H1 (cell line): ENCODE measurements around the gene CCNG2. TPM values are rescaled to one million over a fixed set of nuclear protein-coding genes. Genes with fewer than 3 reads are reported as not detected.

ENCODE experiments used
- CHD2 ChIP-seq: IDR thresholded peaks from 2 replicates; pipeline ENCODE4 v1.6.1; 2012; ENCODE audit warnings: low read length, improper control_type of control experiment
- CREB1 ChIP-seq: IDR thresholded peaks from 2 replicates; pipeline ENCODE4 v1.6.1; 2012; ENCODE audit warnings: inconsistent platforms
- EP300 ChIP-seq, 2 experiments: IDR thresholded peaks; 1 replicate in 1 of 2; 2 replicates in 1 of 2; pipeline ENCODE4 v1.6.1; 2011 to 2012; ENCODE audit warnings: low read depth in 2 of 2, low read length in 2 of 2, mild to moderate bottlenecking in 2 of 2, borderline replicate concordance in 1 of 2, inconsistent platforms in 1 of 2, moderate library complexity in 1 of 2
- EZH2 ChIP-seq: fragments of 200-600 bp; sonication (generic); IDR thresholded peaks from 2 replicates; pipeline ENCODE4 v1.7.1; 2012; ENCODE audit warnings: low read depth, mild to moderate bottlenecking, moderate library complexity, low read length, inconsistent platforms; ENCODE audit not compliant: severe bottlenecking
- HDAC2 ChIP-seq, 2 experiments: fragments of 300-600 bp in 1 of 2; sonication (generic) in 1 of 2; IDR thresholded peaks; 2 replicates each; pipeline ENCODE4 v1.6.1; 2011 to 2012; ENCODE audit warnings: low read depth in 2 of 2, low read length in 2 of 2, mild to moderate bottlenecking in 2 of 2, moderate library complexity in 2 of 2, borderline replicate concordance in 1 of 2, inconsistent platforms in 1 of 2
- JUN ChIP-seq: IDR thresholded peaks from 2 replicates; pipeline ENCODE4 v1.6.1; 2011; ENCODE audit warnings: low read depth, mild to moderate bottlenecking, improper control_type of control experiment, low read length
- JUND ChIP-seq: IDR thresholded peaks from 2 replicates; pipeline ENCODE4 v1.6.1; 2011; ENCODE audit warnings: mild to moderate bottlenecking, improper control_type of control experiment, low read length
- KDM1A ChIP-seq: fragments of 200-600, 300-600 bp; sonication (generic); IDR thresholded peaks from 2 replicates; pipeline ENCODE4 v1.7.1; 2016; ENCODE audit warnings: mild to moderate bottlenecking, low read length, borderline replicate concordance
- KDM4A ChIP-seq: IDR thresholded peaks from one replicate; pipeline ENCODE4 v1.7.1; 2012; ENCODE audit warnings: low read depth, mild to moderate bottlenecking, moderate library complexity, low read length, inconsistent platforms; ENCODE audit not compliant: severe bottlenecking
- POLR2A ChIP-seq, 2 experiments: IDR thresholded peaks; 1 replicate in 1 of 2; 2 replicates in 1 of 2; pipeline ENCODE4 v1.6.1; 2011; ENCODE audit warnings: low read depth in 2 of 2, low read length in 2 of 2, mild to moderate bottlenecking in 2 of 2; ENCODE audit errors: control extremely low read depth in 1 of 2
- RAD21 ChIP-seq, 2 experiments: IDR thresholded peaks in 1 of 2; conservative IDR thresholded peaks in 1 of 2; 2 replicates each; pipeline ENCODE4 v1.6.1; 2011; ENCODE audit warnings: low read depth in 2 of 2, low read length in 2 of 2, improper control_type of control experiment in 1 of 2, inconsistent platforms in 1 of 2, mild to moderate bottlenecking in 1 of 2, moderate library complexity in 1 of 2
- SIN3A ChIP-seq, 2 experiments: IDR thresholded peaks in 1 of 2; conservative IDR thresholded peaks in 1 of 2; 2 replicates each; pipeline ENCODE4 v1.6.1; 2011 to 2012; ENCODE audit warnings: low read length in 2 of 2, improper control_type of control experiment in 1 of 2, low read depth in 1 of 2, mild to moderate bottlenecking in 1 of 2
- TBP ChIP-seq: IDR thresholded peaks from 2 replicates; pipeline ENCODE4 v1.6.1; 2011; ENCODE audit warnings: low read depth, low read length, improper control_type of control experiment
- TCF12 ChIP-seq: IDR thresholded peaks from 2 replicates; pipeline ENCODE4 v1.6.1; 2011; ENCODE audit warnings: low read depth, mild to moderate bottlenecking, low read length
- polyA plus RNA-seq, 7 experiments: library from polyadenylated mRNA; depleted of rRNA in 3 of 7; stranded (reverse) in 5 of 7; unstranded in 2 of 7; fragments of >200 nt in 5 of 7; fragments of 200-250 nt in 2 of 7; gene quantifications; 1 replicate in 5 of 7; 2 replicates in 1 of 7; 4 replicates in 1 of 7; pipeline versions ENCODE4 v1.2.1 to v1.2.3, GENCODE V29; 2011 to 2013; ENCODE audit warnings: missing spikeins in 2 of 7, mixed read lengths in 2 of 7
- total RNA-seq: library from RNA; stranded (reverse); fragmentation: NEBNext Ultra II Directional; extraction: Animal tissue kit (Norgen Biotek cat#: 25700); gene quantifications from 2 replicates; pipeline ENCODE4 v1.2.1, GENCODE V29; 2021
- TF ChIP-seq, protein P1 (sequence below), 3 experiments: IDR thresholded peaks; 1 replicate in 2 of 3; 2 replicates in 1 of 3; pipeline versions ENCODE4 v1.5.1 to v1.6.1; 2011; ENCODE audit warnings: low read length in 3 of 3, mild to moderate bottlenecking in 3 of 3, inconsistent platforms in 2 of 3, low read depth in 1 of 3, moderate library complexity in 1 of 3; ENCODE audit not compliant: insufficient read depth in 1 of 3; ENCODE audit errors: control extremely low read depth in 1 of 3

The CCNG2 gene
- total and polyA plus RNA-seq, 2 of the 8 experiments (the other 6 are each of a cell fraction or from before 2014, with no cell fraction given), result 3.5 to 13.9 TPM

DNA sequence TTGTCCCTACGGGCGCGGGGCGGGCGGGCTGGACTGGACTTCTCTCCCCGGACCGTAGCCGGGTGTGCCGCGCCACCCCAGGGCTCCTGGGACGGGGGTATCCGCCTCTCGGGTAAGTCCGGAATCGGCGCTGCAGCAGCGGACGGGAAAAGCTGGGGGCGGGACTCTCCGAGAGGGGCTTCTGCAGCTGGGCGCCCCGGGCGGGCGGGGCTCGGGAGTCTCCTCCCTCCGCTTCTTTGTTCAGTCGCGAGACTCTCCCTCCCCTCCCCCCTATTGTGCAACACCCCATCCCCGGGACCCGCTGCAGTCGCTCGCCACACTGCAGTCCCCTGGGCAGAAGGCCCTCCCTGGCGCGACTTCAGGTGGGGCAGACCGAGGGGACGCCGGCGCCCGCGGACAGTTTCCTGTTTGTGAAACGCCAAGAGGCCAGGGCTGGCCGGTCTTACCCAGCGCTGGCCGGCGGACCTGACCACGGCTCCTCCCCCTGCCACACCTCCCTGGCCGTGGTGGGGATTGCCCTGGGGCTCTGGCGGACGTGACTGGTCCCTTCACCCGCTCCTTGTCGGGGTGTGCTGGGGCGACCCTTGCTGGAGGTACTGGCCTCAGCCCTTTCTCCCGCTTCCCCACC, 966 bp downstream of the CCNG2 start (continued):
- TF ChIP-seq, protein P1, sequence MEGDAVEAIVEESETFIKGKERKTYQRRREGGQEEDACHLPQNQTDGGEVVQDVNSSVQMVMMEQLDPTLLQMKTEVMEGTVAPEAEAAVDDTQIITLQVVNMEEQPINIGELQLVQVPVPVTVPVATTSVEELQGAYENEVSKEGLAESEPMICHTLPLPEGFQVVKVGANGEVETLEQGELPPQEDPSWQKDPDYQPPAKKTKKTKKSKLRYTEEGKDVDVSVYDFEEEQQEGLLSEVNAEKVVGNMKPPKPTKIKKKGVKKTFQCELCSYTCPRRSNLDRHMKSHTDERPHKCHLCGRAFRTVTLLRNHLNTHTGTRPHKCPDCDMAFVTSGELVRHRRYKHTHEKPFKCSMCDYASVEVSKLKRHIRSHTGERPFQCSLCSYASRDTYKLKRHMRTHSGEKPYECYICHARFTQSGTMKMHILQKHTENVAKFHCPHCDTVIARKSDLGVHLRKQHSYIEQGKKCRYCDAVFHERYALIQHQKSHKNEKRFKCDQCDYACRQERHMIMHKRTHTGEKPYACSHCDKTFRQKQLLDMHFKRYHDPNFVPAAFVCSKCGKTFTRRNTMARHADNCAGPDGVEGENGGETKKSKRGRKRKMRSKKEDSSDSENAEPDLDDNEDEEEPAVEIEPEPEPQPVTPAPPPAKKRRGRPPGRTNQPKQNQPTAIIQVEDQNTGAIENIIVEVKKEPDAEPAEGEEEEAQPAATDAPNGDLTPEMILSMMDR (IDR thresholded peaks at IDR 0.05; ENCODE audit: control extremely low read depth in 1 of 3, insufficient read depth in 1 of 3, low read depth in 1 of 3, low read length in 3 of 3), result peak; percentile 35 to 43 (median 36)
- TF ChIP-seq EZH2 (no peak), CHD2 (0 out of 2 replicates have a peak, but pooled peaks have one; percentile 41), KDM4A (peak; percentile 58), HDAC2 (IDR thresholded peaks at IDR 0.05; ENCODE audit: borderline replicate concordance in 1 of 2, low read depth in 2 of 2, low read length in 2 of 2) (0 out of 4 replicates have a peak, but pooled peaks of 1 of the 2 experiments have one; percentile 25), CREB1 (no peak), RAD21 (IDR thresholded peaks at IDR 0.05 in 1 of 2, conservative IDR thresholded peaks at IDR 0.05 in 1 of 2; ENCODE audit: low read depth in 2 of 2, low read length in 2 of 2) (peak; percentile 45 to 57), KDM1A (peak; percentile 54; the same call in 1 of the 2 replicates), TBP (no peak; the same call in none of the 2 replicates), TCF12 (0 out of 2 replicates have a peak, but pooled peaks have one; percentile 74), SIN3A (conservative IDR thresholded peaks at IDR 0.05 in 1 of 2, IDR thresholded peaks at IDR 0.05 in 1 of 2; ENCODE audit: low read depth in 1 of 2, low read length in 2 of 2) (peak; percentile 76 to 86; a peak in 2 of 4 replicates), POLR2A (IDR thresholded peaks at IDR 0.05; ENCODE audit: control extremely low read depth in 1 of 2, low read depth in 2 of 2, low read length in 2 of 2) (peak in 1 of 2 experiments; percentile 88; a peak in 2 of 3 replicates), JUN (no peak), JUND (no peak), EP300 (IDR thresholded peaks at IDR 0.05; ENCODE audit: borderline replicate concordance in 1 of 2, low read depth in 2 of 2, low read length in 2 of 2) (0 out of 3 replicates have a peak, but pooled peaks of 1 of the 2 experiments have one; percentile 28)
